ENCODE results near the gene SDF4. TPM values are rescaled to one million over a fixed set of nuclear protein-coding genes. Genes with fewer than 3 reads are reported as not detected.

SDF4 gene
- total RNA-seq, 4 donors from 2014 or later: 51.0 to 94.2 (median 79.4) TPM

- intact Hi-C loops (cut with DNase I; ENCODE audit: low total_unique reads): no loop called here
- TF ChIP-seq POLR2A (IDR thresholded peaks at IDR 0.05) (no peak), CTCF (IDR thresholded peaks at IDR 0.05 in 4 of 5, conservative IDR thresholded peaks at IDR 0.05 in 1 of 5) (no peak)
- H3K9me3 ChIP-seq: no peaks in the 10 kb centered on the region
- H3K4me3 ChIP-seq: no peak overlapping the region
- no peak for DNase-seq
- H3K27me3 ChIP-seq: peaks cover 27 to 33% (median 32%) of the 10 kb centered on the region in 3 donors
- no peak for ATAC-seq
- peaks cover 0 to 7% of the 10 kb centered on the region in 2 donors for H3K4me1 ChIP-seq
- H3K36me3 ChIP-seq: no peaks in the 10 kb centered on the region
- no peak overlapping the region for H3K27ac ChIP-seq
- in situ Hi-C loops (cut with MboI; ENCODE audit: low sequenced_read_pairs in 4 of 4): no loop called here
Measured at GRCh38 chr1:1236176-1236763, 4.5 kb upstream of the SDF4 start.

GRCh38 chr1:1235016-1235744, 3.4 kb upstream of the SDF4 start:
- Histone ChIP-seq H3K4me3 (no peak overlapping the region), H3K9me3 (no peaks in the 10 kb centered on the region), H3K27me3 (peaks cover 27 to 31% (median 30%) of the 10 kb centered on the region in 3 donors), H3K36me3 (no peaks in the 10 kb centered on the region), H3K27ac (no peak overlapping the region), H3K4me1 (peaks cover 9 to 15% of the 10 kb centered on the region in 2 donors)
- DNase-seq (no peak), ATAC-seq (no peak)
- in situ Hi-C loops (cut with MboI; ENCODE audit: low sequenced_read_pairs in 4 of 4) (no loop called here), intact Hi-C loops (cut with DNase I; ENCODE audit: low total_unique reads) (no loop called here)
- TF ChIP-seq CTCF (IDR thresholded peaks at IDR 0.05 in 4 of 5, conservative IDR thresholded peaks at IDR 0.05 in 1 of 5) (no peak), POLR2A (IDR thresholded peaks at IDR 0.05) (no peak)

GRCh38 chr1:1234180-1234808, 2.5 kb upstream of the SDF4 start:
- ATAC-seq (no peak), DNase-seq (no peak)
- TF ChIP-seq CTCF (IDR thresholded peaks at IDR 0.05 in 4 of 5, conservative IDR thresholded peaks at IDR 0.05 in 1 of 5): no peak
- TF ChIP-seq POLR2A (IDR thresholded peaks at IDR 0.05): no peak
- Histone ChIP-seq H3K36me3 (no peaks in the 10 kb centered on the region), H3K4me3 (no peak overlapping the region), H3K27me3 (peaks cover 20 to 22% (median 21%) of the 10 kb centered on the region in 3 donors), H3K27ac (no peak overlapping the region), H3K9me3 (no peaks in the 10 kb centered on the region), H3K4me1 (peaks cover 18 to 23% of the 10 kb centered on the region in 2 donors)
- intact Hi-C loops (cut with DNase I; ENCODE audit: low total_unique reads) (no loop called here), in situ Hi-C loops (cut with MboI; ENCODE audit: low sequenced_read_pairs in 4 of 4) (no loop called here)

- in situ Hi-C loops (cut with MboI; ENCODE audit: low sequenced_read_pairs in 4 of 4): no loop called here
- H3K27me3 ChIP-seq: peaks cover 14 to 15% (median 14%) of the 10 kb centered on the region in 3 donors
- H3K4me3 ChIP-seq: peak overlapping the region in 1 of 4 donors; percentile 21
- peaks cover 0 to 3% of the 10 kb centered on the region in 2 donors for H3K36me3 ChIP-seq
- peaks cover 23% of the 10 kb centered on the region in 2 donors for H3K4me1 ChIP-seq
- ATAC-seq (no peak), DNase-seq (no peak)
- no peaks in the 10 kb centered on the region for H3K9me3 ChIP-seq
- intact Hi-C loops (cut with DNase I; ENCODE audit: low total_unique reads): no loop called here
- H3K27ac ChIP-seq: no peak overlapping the region
- TF ChIP-seq POLR2A (IDR thresholded peaks at IDR 0.05) (no peak), CTCF (IDR thresholded peaks at IDR 0.05 in 4 of 5, conservative IDR thresholded peaks at IDR 0.05 in 1 of 5) (no peak)
Measured at GRCh38 chr1:1233567-1233892, 1.7 kb upstream of the SDF4 start.

All from gastrocnemius medialis (tissue), 4 donors.